ENCODE data around the gene KY. TPM values are rescaled to one million over a fixed set of nuclear protein-coding genes. Genes with fewer than 3 reads are reported as not detected.

KY gene
- total and polyA plus RNA-seq, 2 of the 8 experiments (the other 6 are each of a cell fraction or from before 2014, with no cell fraction given) = not detected

GRCh38 chr3:134675726-134676256, 25.0 kb upstream of the KY start:
- Histone ChIP-seq H3K23ac (ENCODE audit: insufficient read length) (no peak overlapping the region), H3K9ac (replicated peaks in 1 of 4; ENCODE audit: extremely low read depth in 1 of 4, low read depth in 3 of 4, low read length in 3 of 4) (no peak overlapping the region), H3K23me2 (ENCODE audit: low read depth, low read length) (no peaks in the 10 kb centered on the region), H3K79me1 (ENCODE audit: low read depth, low read length) (no peaks in the 10 kb centered on the region; the same call in 1 of the 2 replicates), H3K14ac (ENCODE audit: insufficient read length) (no peak overlapping the region), H3K56ac (replicated peaks; ENCODE audit: insufficient read length, low read depth, low read length) (no peak overlapping the region), H2BK15ac (ENCODE audit: low read length) (no peak overlapping the region), H3K4ac (replicated peaks; ENCODE audit: insufficient read length, low read depth, low read length) (no peak overlapping the region), H3K79me2 (ENCODE audit: control insufficient read depth in 1 of 2, insufficient read depth in 2 of 2, low read length in 2 of 2) (no peaks in the 10 kb centered on the region), H3K27me3 (replicated peaks in 1 of 4; ENCODE audit: control insufficient read depth in 3 of 4, extremely low read depth in 1 of 4, insufficient read depth in 3 of 4, low read length in 3 of 4) (peaks cover 0 to 2% (median 0%) of the 10 kb centered on the region in 4 experiments; a peak in 3 of 7 replicates), H2BK12ac (ENCODE audit: low read depth, low read length) (no peak overlapping the region), H3K4me3 (ENCODE audit: extremely low read depth in 1 of 4, insufficient read depth in 2 of 4, low read depth in 3 of 4, low read length in 4 of 4) (no peak overlapping the region), H4K8ac (ENCODE audit: extremely low read depth, insufficient read depth, low read length) (no peak overlapping the region), H3K4me2 (ENCODE audit: insufficient read depth in 1 of 2, low read depth in 2 of 2, low read length in 2 of 2) (no peak overlapping the region), H4K5ac (ENCODE audit: insufficient read length, low read depth, low read length) (no peak overlapping the region), H3K18ac (ENCODE audit: extremely low read depth, low read length) (no peak overlapping the region), H2BK5ac (ENCODE audit: low read depth, low read length) (no peak overlapping the region), H3K9me3 (ENCODE audit: insufficient read depth in 2 of 2, low read depth in 1 of 2, low read length in 1 of 2) (peaks cover 4 to 5% of the 10 kb centered on the region in 2 experiments; a peak in 1 of 4 replicates), H3K4me1 (replicated peaks in 1 of 4; ENCODE audit: control insufficient read depth in 3 of 4, insufficient read depth in 4 of 4, low read length in 3 of 4) (no peaks in the 10 kb centered on the region), H2AFZ (ENCODE audit: low read length) (no peak overlapping the region), H3K36me3 (ENCODE audit: control insufficient read depth in 2 of 4, insufficient read depth in 4 of 4, low read length in 3 of 4) (no peaks in the 10 kb centered on the region), H3K27ac (ENCODE audit: low read depth, low read length) (no peak overlapping the region), H2BK120ac (replicated peaks; ENCODE audit: low read depth, low read length) (no peak overlapping the region), H2AK5ac (ENCODE audit: low read depth, low read length) (no peak overlapping the region), H4K20me1 (replicated peaks in 1 of 2; ENCODE audit: control insufficient read depth in 1 of 2, insufficient read depth in 2 of 2, low read length in 2 of 2) (no peaks in the 10 kb centered on the region), H2BK20ac (ENCODE audit: low read length) (no peak overlapping the region), H4K91ac (replicated peaks; ENCODE audit: insufficient read length, low read length) (no peak overlapping the region)
- ChIA-PET POLR2A (ENCODE audit: partially characterized antibody) (no interaction called here), CTCF (ENCODE audit: partially characterized antibody) (interaction anchor here (0.6 to 5.3 kb wide), 5 partner anchors 11 to 927 kb away, joined by 3 to 57 read pairs (median 4); no protein-coding TSS in a partner anchor)
- WGBS, 2 experiments (ENCODE audit: extremely low coverage in 1 of 2, insufficient coverage in 1 of 2, insufficient read length in 1 of 2, insufficient replicate concordance in 2 of 2, low coverage in 1 of 2, low lambda C conversion rate in 2 of 2, missing lambda C conversion rate in 1 of 2) = 92% methylated on average over 3 of the region's 3 CpGs; no CpG with 5 or more reads in 1 of the 2 experiments
- DNase-seq (ENCODE audit: low read depth in 1 of 2, low spot score in 2 of 2) (no peak), FAIRE-seq (no peak)
- TF ChIP-seq GTF2F1 (IDR thresholded peaks at IDR 0.05; ENCODE audit: borderline replicate concordance, low read depth, low read length) (no peak), ZNF274 (IDR thresholded peaks at IDR 0.05; ENCODE audit: borderline replicate concordance, extremely low read depth, low read length) (no peak), POLR2A (IDR thresholded peaks at IDR 0.05; ENCODE audit: control extremely low read depth in 1 of 2, low read depth in 2 of 2, low read length in 2 of 2) (no peak), MAFK (IDR thresholded peaks at IDR 0.05; ENCODE audit: low read depth, low read length) (0 out of 2 replicates have a peak, but pooled peaks have one; percentile 8)

Measured in H1 (cell line).